K562 (cell line): Measurements from ENCODE around the gene HCFC1R1. TPM values are rescaled to one million over a fixed set of nuclear protein-coding genes. Genes with fewer than 3 reads are reported as not detected.

Experiments used
- BMI1 ChIP-seq: fragments of 150-350 bp; IDR thresholded peaks from 2 replicates; pipeline ENCODE4 v1.6.1; 2014; ENCODE audit warnings: low read length
- BRF1 ChIP-seq: IDR thresholded peaks from 3 replicates; pipeline ENCODE4 v1.6.1; 2011; ENCODE audit warnings: borderline replicate concordance, mild to moderate bottlenecking; ENCODE audit not compliant: insufficient read length; ENCODE audit errors: extremely low read depth
- CREB1 ChIP-seq, 2 experiments: sonication (generic) in 1 of 2; formaldehyde crosslinking in 1 of 2; IDR thresholded peaks; 2 replicates each; pipeline versions ENCODE4 v1.6.1 to v1.8.0; 2012 to 2022; ENCODE audit warnings: inconsistent platforms in 1 of 2, mild to moderate bottlenecking in 1 of 2, missing genetic modification reagents in 1 of 2, moderate library complexity in 1 of 2
- E2F3 ChIP-seq: fragments of 250-450 bp; sonication (Bioruptor Pico); IDR thresholded peaks from 2 replicates; pipeline ENCODE4 v1.4.0; 2020; ENCODE audit warnings: mild to moderate bottlenecking
- ESRRA ChIP-seq: fragments of 450-650 bp; IDR thresholded peaks from 2 replicates; pipeline ENCODE4 v1.6.1; 2014; ENCODE audit warnings: low read depth, mild to moderate bottlenecking, moderate library complexity, borderline replicate concordance
- HINFP ChIP-seq: fragments of 450-650 bp; conservative IDR thresholded peaks from 2 replicates; pipeline ENCODE4 v1.6.1; 2016; ENCODE audit warnings: missing genetic modification characterization, low read depth, mild to moderate bottlenecking, control low read depth, missing compliant biosample characterization
- HSF4 ChIP-seq: fragments of 250-450 bp; sonication (Bioruptor Pico); IDR thresholded peaks from 2 replicates; pipeline ENCODE4 v2.1.2; 2022; ENCODE audit warnings: mild to moderate bottlenecking, moderate library complexity, borderline replicate concordance
- KAT2B ChIP-seq: IDR thresholded peaks from one replicate; pipeline ENCODE4 v1.6.1; 2012; ENCODE audit warnings: low read depth, mild to moderate bottlenecking, control low read depth, inconsistent platforms, low read length, moderate library complexity
- KLF10 ChIP-seq: fragments of 250-450 bp; sonication (Bioruptor Pico); IDR thresholded peaks from 2 replicates; pipeline ENCODE4 v1.6.1; 2021; ENCODE audit warnings: matching md5 sums
- MED1 ChIP-seq: sonication (generic); formaldehyde crosslinking; IDR thresholded peaks from 2 replicates; pipeline ENCODE4 v1.8.1; 2023; ENCODE audit warnings: missing genetic modification reagents, borderline replicate concordance
- MEF2D ChIP-seq: conservative IDR thresholded peaks from 2 replicates; pipeline ENCODE4 v1.6.1; 2016; ENCODE audit warnings: low read depth, missing genetic modification characterization, missing compliant biosample characterization
- POLR3G ChIP-seq: IDR thresholded peaks from 2 replicates; pipeline ENCODE4 v1.6.1; 2011; ENCODE audit not compliant: insufficient read length, insufficient replicate concordance; ENCODE audit errors: extremely low read depth
- ZFPM2 ChIP-seq: fragments of 250-450 bp; sonication (Bioruptor Pico); IDR thresholded peaks from 2 replicates; pipeline ENCODE4 v1.5.1; 2022; ENCODE audit warnings: mild to moderate bottlenecking
- ZNF134 ChIP-seq: fragments of 250-450 bp; sonication (Bioruptor Pico); conservative IDR thresholded peaks from 2 replicates; pipeline ENCODE4 v1.4.0; 2020
- polyA plus RNA-seq, 8 experiments: library from polyadenylated mRNA; depleted of rRNA in 4 of 8; stranded (reverse) in 5 of 8; unstranded in 3 of 8; fragments of >200 nt; fragmentation: Nextera tagmentation in 2 of 8; fragmentation: Illumina TruSeq in 1 of 8; extraction: Ambion mirVana in 2 of 8; extraction: Trizol in 1 of 8; gene quantifications; 2 replicates each; pipeline versions ENCODE4 v1.2.1 to v1.2.3, GENCODE V29; 2011 to 2014; ENCODE audit warnings: inconsistent platforms in 1 of 8, missing spikeins in 1 of 8
- total RNA-seq, 7 experiments: library from RNA; depleted of rRNA in 6 of 7; stranded (reverse); fragments of >200 nt in 6 of 7; fragmentation: Illumina TruSeq in 2 of 7; extraction: Trizol in 2 of 7; gene quantifications; 2 replicates each; pipeline versions ENCODE4 v1.2.1 to v1.2.3, GENCODE V29; 2011 to 2021; ENCODE audit warnings: low replicate concordance in 1 of 7
- TF ChIP-seq, protein P1 (sequence below): fragments of 250-450 bp; sonication (Bioruptor Pico); IDR thresholded peaks from 2 replicates; pipeline ENCODE4 v1.5.0; 2020; ENCODE audit warnings: mild to moderate bottlenecking, borderline replicate concordance
- TF ChIP-seq, protein P2 (sequence below): fragments of 450-650 bp; IDR thresholded peaks from 2 replicates; pipeline ENCODE4 v1.6.1; 2016; ENCODE audit warnings: low read depth, mild to moderate bottlenecking, moderate library complexity
- TF ChIP-seq, protein P3 (sequence below): sonication (generic); formaldehyde crosslinking; IDR thresholded peaks from 2 replicates; pipeline ENCODE4 v1.9.0; 2022; ENCODE audit warnings: mild to moderate bottlenecking, missing genetic modification reagents
- TF ChIP-seq, protein P4 (sequence below), 2 experiments: IDR thresholded peaks; 2 replicates each; pipeline ENCODE4 v1.6.1; 2012; ENCODE audit warnings: improper control_type of control experiment in 2 of 2, low read depth in 2 of 2, low read length in 2 of 2, borderline replicate concordance in 1 of 2

HCFC1R1 gene
- total and polyA plus RNA-seq, 9 of the 15 experiments (the other 6 are each of a cell fraction or from before 2014, with no cell fraction given), result 2.2 to 29.0 (median 11.2) TPM

GRCh38 chr16:3059041-3059722, 35.4 kb upstream of the HCFC1R1 start (continued):
- TF ChIP-seq HINFP (no peak), KLF10 (CRISPR knock-in tag) (no peak), HSF4 (CRISPR knock-in tag) (no peak), ZFPM2 (CRISPR knock-in tag) (no peak), KAT2B (peak; percentile 16), E2F3 (0 out of 2 replicates have a peak, but pooled peaks have one; percentile 29), ZNF134 (CRISPR knock-in tag) (no peak), MEF2D (tag) (no peak), CREB1 (IDR thresholded peaks at IDR 0.05) (no peak), CREB1 (CRISPR knock-in tag; IDR thresholded peaks at IDR 0.05) (peak; percentile 86), MED1 (CRISPR knock-in tag) (no peak), BMI1 (no peak), BRF1 (no peak), POLR3G (no peak), ESRRA (peak; percentile 70; the same call in 1 of the 2 replicates)
- TF ChIP-seq, protein P1, sequence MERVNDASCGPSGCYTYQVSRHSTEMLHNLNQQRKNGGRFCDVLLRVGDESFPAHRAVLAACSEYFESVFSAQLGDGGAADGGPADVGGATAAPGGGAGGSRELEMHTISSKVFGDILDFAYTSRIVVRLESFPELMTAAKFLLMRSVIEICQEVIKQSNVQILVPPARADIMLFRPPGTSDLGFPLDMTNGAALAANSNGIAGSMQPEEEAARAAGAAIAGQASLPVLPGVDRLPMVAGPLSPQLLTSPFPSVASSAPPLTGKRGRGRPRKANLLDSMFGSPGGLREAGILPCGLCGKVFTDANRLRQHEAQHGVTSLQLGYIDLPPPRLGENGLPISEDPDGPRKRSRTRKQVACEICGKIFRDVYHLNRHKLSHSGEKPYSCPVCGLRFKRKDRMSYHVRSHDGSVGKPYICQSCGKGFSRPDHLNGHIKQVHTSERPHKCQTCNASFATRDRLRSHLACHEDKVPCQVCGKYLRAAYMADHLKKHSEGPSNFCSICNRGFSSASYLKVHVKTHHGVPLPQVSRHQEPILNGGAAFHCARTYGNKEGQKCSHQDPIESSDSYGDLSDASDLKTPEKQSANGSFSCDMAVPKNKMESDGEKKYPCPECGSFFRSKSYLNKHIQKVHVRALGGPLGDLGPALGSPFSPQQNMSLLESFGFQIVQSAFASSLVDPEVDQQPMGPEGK (CRISPR knock-in tag), result no peak
- TF ChIP-seq, protein P2, sequence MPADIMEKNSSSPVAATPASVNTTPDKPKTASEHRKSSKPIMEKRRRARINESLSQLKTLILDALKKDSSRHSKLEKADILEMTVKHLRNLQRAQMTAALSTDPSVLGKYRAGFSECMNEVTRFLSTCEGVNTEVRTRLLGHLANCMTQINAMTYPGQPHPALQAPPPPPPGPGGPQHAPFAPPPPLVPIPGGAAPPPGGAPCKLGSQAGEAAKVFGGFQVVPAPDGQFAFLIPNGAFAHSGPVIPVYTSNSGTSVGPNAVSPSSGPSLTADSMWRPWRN, result no peak
- TF ChIP-seq, protein P3, sequence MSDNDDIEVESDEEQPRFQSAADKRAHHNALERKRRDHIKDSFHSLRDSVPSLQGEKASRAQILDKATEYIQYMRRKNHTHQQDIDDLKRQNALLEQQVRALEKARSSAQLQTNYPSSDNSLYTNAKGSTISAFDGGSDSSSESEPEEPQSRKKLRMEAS (CRISPR knock-in tag), result peak; percentile 89
- TF ChIP-seq, protein P4, sequence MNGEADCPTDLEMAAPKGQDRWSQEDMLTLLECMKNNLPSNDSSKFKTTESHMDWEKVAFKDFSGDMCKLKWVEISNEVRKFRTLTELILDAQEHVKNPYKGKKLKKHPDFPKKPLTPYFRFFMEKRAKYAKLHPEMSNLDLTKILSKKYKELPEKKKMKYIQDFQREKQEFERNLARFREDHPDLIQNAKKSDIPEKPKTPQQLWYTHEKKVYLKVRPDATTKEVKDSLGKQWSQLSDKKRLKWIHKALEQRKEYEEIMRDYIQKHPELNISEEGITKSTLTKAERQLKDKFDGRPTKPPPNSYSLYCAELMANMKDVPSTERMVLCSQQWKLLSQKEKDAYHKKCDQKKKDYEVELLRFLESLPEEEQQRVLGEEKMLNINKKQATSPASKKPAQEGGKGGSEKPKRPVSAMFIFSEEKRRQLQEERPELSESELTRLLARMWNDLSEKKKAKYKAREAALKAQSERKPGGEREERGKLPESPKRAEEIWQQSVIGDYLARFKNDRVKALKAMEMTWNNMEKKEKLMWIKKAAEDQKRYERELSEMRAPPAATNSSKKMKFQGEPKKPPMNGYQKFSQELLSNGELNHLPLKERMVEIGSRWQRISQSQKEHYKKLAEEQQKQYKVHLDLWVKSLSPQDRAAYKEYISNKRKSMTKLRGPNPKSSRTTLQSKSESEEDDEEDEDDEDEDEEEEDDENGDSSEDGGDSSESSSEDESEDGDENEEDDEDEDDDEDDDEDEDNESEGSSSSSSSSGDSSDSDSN (IDR thresholded peaks at IDR 0.05; ENCODE audit: borderline replicate concordance in 1 of 2, low read depth in 2 of 2, low read length in 2 of 2), result 0 out of 4 replicates have a peak, but pooled peaks of 1 of the 2 experiments have one; percentile 21
